ENCODE measurements around the gene RAB27B.
"Not testable (repeated sequence)": the region's sequence is repeated elsewhere in the genome, so short reads cannot be mapped to it uniquely, and the experiment has no call there.

Gene RAB27B

DNA sequence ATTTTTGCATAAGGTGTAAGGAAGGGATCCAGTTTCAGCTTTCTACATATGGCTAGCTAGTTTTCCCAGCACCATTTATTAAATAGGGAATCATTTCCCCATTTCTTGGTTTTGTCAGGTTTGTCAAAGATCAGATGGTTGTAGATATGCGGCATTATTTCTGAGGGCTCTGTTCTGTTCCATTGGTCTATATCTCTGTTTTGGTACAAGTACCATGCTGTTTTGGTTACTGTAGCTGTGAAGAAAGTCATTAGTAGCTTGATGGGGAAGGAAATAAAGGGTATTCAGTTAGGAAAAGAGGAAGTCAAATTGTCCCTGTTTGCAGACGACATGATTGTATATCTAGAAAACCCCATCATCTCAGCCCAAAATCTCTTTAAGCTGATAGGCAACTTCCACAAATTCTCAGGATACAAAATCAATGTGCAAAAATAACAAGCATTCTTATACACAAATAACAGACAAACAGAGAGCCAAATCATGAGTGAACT is 7.4 kb upstream of the RAB27B start:
- not testable (repeated sequence) for DNase-seq

DNA sequence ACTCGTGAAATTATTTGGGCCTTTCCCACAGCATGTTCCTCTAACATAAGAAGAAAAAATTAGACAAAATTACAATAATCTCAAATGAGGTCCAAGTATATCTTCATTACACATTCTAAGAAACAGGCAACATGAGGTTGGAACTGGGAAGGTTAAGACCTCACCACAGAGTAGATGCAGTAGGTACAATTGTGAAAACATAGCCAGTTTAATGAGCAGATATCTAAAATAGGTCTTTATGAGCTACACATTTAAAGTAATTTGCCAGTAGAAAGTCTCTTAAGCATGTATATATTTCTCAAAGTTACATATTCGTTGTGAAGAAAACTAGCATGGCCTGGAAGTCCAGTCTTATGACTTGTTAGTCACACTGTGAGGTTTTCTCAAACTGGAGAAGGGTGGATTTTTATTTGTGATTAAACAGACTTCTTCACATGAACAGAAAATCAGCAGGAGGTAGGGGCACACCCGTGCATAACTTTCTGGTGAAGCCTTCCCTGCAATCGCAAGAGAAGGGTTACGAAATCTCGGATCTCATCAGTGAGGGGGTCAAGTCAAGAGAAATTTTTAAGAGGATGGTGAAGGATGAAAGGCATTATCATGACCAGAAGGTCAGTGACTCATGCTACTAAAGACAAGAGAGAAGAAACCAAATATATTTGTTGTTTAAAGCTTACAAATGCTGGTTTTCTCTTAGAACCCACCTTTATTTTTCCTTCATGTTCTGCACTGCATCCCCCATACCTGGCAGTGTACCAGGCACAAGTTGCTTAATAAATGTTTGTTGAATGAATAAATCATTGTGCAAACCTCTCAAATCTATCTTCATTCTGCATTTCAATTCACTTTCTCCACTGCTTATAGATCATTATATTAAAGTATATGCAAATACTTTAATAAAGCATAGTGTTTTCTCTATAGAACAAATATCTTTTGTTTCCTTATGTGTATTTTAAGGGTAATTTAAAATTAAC is 5.1 kb upstream of the RAB27B start:
- DNase-seq: no peak

DNA sequence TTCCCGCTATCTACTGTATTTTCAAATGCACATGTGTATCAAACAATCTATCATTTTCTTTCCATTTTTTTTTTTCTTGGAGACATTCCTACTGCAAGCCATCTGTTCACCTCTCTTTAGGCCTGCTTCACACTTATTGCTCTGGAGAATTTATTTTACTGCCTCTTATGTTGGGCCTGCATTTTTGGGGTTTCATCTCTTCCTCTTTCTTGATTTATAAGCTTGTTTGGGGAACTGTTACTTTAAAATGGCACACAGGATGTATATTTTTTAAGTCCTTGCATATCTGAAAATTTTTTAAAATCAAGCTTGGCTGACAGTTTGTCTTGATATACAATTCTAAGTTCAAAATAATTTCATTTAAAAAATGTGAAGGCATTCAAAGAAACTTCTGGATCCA is 3.5 kb upstream of the RAB27B start:
- DNase-seq: no peak

DNA sequence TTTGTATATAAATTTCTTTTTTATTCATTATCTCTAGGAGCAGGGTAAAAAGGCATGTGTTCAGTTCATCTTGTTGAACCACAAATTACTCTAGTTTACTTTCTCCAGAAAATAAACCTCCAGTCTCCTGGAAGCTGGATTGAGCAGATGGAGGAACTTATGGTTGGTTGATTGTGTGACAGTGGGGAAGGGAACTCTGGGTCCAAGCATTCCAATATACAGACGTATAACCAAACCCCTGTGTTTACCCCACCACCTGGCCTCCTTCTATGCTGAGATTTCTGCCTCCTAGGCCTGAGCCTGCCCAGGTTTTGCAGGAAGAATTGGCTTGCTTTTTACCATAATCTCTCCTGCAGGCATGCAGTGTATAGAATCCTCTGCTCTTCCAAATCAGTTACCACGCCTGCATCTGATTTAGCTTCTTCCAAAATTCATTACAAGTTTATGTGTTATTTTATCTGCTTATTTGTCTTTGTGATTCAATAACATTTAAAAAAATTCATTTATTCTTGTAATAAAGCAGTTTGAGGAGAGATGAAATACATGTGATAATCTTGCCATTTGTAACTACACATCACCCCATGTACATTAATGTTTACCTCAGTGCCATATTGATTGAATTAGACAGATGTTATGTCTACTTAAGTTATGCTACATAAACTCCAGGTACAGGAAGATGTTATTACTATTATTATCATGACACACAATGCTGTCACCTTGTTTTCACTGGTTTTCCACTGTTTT is 2.5 kb upstream of the RAB27B start:
- DNase-seq: no peak

DNA sequence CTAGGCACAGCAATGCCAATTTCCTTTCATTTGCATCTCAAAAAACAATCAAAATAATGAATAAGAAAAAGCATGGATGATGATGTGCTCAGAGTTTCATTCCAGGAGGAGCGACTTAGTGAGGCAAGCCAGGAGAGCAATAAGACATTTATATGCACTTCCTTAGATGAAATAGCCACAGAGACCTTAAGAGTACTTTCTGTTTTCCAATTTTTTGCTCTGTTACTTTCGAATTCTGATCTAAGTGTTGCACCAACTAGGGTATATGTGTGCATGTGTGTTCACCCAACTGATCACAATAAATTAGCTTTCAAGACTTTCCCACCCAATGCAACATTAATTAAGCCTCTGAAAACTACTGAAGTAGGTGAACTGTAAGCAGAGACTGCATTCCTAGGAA is 709 bp downstream of the RAB27B start:
- no peak for DNase-seq

DNA sequence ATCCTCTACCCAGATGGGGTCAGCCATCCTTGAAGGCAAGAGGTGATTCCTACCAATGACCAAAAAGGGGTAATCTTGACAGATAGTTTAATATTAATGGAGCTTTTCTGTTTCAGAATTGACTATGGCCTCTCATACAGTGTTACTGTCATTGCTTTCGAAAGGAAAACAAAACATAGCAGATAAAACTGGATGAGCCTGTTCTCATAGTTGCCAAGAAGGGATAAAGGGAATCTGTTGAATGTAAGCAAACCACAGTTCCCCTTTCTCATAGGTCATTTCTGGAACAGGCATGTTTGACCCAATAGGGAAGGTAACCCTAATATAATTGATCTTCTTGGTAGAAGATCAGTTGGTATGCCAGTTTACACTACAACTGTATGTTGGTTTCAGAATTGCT is 1.6 kb downstream of the RAB27B start:
- DNase-seq: no peak

DNA sequence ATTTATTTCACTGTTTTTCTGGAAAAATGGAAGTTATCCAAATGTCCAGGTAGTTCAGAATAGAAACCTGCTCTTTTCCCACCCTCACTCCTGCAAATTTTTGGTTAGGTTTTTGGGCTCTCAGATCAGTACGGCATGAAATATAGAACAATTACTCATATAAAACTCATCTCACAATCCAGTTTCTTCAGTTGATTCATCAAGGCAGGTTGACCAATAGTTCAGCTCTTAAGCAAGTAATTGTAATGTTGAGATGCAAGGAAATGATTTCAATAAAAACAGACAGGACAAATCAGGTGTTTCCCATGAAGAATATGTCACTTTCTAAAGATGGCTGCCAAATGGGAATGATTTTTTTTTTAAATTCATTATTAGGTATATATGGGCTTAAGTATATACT is 2.0 kb downstream of the RAB27B start:
- no peak for DNase-seq

DNA sequence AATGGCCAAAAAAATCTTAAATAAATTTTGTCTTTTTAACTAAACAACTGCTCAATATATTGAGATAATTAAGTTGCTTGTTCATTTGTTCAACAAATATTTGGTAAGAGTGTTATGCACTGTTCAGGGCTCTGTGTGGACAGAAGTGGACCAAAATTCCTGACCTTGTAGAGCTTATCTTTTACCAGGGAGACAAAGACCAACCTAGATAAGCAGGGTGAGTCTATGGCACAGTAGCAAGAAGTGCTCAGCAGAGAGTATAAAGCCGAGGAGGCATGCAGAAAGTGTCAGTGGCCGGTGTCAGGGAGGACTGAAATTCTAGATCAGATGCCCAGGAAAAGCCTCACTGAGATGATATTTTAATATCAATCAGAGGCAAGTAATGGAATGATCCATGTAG is 2.6 kb downstream of the RAB27B start:
- no peak for DNase-seq

DNA sequence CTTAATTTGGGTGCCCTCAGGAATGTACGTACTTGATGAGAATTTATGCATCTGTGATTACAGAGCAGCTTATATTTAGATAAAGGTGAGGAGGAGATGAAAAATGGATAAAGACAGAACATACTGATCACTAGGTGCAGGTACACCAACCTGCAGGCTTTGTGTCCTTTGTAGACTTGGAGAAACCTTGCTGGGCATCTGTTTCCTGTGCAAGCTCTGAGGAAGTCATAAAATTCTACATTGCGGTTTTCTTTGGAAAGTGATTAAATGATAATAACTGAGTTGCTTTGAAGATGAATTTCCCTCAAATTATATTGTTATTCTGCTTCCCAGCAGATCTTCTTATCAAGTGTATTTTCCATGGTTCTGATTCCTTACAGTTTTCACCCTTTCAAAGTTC is 7.7 kb downstream of the RAB27B start:
- DNase-seq: no peak

DNA sequence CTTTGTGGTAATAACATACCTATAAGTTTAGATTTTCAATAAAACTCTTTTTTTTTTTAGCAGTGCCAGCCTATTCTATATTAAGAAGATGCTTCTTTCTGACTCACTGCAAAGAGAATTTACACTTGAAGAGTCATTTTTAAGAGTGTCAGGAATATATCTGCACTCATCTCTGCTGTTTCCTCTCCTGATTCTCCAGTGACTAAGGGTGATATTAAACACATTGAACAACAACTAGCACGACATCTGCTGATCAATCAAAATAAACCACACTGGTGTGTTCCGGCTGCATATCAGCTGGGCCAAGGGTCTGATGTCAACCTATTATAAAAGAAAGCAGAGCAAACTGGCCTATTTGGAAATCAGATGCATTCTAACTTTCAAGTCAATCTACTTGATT is 15.0 kb downstream of the RAB27B start:
- no peak for DNase-seq

DNA sequence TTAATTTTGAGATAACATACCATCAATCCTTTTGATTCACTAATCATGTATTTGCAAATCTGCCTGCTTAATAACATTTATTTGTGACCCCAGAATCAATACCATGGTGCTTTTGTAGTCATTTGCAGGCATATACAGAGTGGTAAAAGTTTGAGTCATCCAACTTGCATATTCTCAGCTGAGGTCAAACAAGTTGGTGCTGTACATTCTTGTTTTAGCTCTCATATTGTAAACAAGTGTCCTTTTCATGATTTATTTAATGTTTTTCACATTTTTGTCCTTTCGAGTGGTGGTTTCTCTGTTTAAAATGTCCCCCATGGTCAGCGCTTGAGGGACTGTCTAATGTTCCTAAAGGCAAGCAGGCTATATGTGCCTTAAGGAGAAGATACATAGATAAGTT is 17.5 kb downstream of the RAB27B start:
- no peak for DNase-seq

DNA sequence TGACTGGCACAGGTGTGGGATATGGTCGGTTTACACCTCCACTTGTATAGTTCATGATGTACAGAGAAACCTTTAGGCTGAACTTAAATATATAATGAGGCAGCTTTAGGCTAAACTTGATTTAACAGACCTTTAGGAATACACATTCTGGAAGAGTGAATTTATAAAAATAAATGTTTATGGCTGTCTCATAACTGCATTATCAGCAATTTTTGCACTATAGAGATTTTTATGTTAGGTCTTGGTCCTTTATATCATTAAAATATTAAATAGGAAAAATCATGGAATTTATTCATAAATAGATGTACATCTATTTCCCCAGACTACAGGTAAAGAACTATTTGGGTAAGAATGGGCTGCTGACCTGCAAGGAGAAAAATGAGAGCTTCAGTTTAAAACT is 19.8 kb downstream of the RAB27B start:
- DNase-seq: no peak

DNA sequence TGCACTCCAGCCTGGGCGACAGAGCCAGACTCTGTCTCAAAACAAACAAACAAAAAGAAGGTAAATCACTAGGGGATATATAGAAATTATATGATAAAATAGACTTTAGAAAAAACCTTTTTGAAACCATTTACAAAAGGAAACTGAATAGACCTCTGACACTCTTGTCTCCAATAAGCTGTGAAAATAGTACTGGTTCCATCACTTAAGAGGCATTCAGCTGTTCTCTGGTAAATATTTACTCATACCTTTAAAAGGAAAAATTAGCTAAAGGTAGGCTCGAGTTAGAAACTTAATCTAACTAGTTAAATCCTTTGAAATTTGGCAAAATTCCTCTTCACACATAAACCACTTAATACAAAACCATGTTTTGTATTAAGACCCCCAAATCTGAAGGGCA is 21.4 kb downstream of the RAB27B start:
- no peak for DNase-seq

DNA sequence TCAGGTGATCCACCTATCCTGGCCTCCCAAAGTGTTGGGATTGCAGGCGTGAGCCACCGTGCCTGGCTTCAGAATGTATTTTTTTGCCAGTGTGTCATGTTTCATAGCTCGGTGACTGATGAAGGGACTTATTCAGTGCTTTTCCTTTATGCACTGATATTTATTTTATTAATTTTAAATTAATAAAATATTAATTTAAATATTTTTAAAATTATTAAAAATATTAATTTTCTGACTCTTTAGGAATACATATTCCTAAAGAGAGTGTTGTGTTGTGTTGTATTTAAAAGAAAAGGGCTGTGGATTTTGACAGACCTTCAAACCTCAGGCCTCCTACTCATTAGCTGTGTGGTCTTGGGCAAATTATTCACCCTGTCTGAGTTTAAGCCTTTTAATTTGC is 22.3 kb downstream of the RAB27B start:
- no peak for DNase-seq

DNA sequence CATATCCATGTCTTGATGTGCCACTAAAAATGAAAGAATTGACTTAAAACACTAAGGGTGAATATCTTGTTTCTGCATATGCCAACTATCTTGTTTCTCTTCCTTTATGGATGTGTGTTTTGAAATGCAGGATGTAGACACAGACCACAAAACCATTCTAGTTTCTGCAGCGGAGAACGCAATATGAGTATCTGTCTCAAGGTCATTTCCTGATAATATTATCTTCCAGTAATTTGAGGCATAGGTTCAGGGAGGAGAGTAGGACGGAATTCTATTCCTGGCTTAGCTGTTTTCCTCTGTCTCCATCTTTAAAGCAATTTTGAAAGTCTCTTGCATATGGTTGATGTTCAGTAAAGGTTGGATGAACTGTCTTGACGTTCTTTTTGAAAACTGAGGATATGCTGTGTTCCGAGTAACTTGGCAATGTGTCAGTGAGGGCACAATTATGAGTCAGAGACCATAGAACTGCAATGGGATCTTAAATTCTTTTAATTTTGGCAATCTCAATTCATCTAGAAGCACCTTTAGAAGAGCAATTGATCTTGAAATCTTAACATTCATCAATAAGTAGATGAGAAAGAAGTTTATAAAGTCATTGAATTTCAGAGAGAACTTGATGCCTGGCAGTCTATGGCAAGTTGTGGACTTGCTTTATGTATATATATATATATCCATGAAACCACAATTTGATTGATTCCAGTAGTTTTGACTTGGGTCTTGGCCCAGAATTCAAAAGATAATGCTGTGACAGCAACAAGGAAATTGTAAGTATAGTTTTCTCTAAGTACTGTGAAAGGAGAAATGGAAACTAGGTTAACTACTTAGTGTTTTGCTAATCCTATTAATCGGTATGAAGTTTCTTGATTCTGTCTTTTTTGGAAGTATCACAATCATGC is 24.8 kb downstream of the RAB27B start:
- peak; percentile 39 for DNase-seq

DNA sequence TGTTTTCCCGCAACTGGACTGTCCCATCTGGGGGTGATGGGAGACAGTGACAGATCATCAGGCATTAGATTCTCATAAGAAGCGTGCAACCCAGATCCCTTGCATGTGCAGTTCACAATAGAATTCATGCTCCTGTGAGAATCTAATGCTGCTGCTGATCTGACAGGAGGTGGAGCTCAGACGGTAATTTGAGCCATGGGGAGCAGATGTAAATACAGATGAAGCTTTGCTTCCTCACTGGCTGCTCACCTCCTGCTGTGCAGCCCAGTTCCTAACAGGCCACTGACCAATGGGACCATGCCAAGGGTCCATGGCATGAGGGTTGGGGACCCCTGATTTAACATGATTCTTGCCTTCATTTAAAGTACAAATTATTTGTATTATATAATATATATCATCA is 26.8 kb downstream of the RAB27B start:
- DNase-seq: not testable (repeated sequence)

DNA sequence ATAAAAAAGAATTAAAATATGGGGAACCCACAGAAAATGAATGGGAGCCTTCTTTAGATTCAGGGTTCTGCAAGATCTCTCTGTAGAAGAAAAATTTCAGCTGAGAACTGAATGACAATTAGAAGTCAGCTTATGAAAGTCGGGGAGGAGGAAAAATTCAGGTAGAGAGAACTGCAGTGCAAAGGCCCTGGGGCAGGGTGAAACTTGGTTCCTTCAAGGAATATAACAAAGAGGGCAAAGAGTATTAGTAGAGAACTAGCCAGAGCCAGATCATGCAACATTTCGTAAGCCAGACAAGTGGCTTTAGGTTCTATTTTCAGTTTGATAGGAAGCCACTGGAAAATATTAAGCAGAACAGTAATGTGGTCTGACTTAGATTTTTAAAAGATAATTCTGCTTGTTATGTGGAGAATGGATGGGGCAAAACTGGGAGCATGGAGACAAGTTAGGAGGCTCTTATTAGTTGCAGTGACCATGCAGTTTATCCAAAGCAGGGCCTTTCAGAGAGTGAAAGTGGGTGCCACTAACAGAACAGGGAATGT is 27.9 kb downstream of the RAB27B start:
- DNase-seq: no peak

DNA sequence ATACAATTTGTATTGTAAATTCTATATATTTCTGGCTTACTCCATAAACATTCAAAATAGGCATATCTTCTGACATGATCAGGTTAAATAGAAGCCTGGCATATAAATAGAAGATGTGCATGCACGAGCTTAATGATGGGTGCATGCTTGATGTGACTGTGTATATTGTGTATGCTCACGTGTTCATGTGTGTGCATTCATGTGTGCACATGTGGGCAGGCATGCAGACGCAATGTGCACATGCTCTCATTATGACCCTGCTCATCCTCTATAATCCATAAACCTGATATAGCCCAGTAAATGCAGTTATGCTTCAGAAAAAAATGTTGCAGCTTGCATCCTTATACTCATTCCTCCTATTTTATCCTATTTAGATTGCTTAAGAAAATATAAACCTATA is 29.2 kb downstream of the RAB27B start:
- DNase-seq: no peak

DNA sequence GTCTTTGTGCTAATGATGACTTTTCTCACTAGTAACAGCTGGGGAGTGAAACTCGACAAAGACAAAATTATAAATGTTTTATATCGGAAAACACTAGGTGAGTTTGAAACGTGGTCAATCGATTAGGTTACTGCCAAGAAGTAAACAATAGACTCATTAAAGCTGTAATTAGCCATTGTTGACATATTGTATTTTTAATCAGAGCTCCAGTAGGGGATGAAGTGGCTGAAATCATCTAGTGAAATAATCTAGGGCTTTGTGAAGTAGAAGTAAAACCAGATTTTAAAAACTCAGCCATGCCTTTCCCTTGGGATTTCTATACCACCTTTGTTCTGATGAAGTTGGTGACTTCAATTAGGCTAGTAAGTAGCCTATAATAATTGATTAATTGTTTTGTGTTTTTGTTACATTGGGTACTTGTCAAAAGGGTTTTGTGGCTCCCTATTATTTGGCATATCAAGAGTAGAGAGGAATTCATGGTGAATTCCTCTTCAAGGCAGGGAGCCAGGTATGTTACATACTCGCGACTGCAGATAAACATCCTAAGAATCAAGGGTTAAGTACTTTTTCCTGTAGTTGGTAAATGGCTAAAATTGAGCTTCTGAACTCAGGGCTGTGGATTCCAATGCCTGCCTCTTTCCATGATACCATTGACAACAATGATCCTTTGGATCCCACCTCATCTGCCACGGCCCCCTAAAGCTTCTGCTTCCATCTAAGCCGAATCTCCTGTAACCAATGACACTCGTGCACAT is 31.6 kb downstream of the RAB27B start:
- no peak for DNase-seq

DNA sequence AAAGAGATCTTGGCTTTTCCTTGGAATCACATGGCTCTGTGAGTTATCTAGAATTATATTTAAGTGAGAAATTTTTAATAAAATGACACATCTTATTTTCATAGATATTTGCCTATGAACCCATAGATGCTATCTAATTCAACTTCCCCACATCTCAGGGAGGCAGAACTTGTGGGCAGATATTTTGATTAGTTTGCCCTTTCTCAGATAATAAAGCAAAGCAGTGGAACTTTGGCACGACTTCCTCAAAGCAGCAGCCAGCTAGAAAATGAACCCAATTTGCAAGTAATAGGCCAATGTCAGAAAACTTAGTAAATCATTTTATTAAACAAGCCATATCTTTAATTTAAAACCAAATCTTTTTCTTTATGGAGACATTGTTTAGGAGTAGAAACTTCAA is 32.7 kb downstream of the RAB27B start:
- no peak for DNase-seq

DNA sequence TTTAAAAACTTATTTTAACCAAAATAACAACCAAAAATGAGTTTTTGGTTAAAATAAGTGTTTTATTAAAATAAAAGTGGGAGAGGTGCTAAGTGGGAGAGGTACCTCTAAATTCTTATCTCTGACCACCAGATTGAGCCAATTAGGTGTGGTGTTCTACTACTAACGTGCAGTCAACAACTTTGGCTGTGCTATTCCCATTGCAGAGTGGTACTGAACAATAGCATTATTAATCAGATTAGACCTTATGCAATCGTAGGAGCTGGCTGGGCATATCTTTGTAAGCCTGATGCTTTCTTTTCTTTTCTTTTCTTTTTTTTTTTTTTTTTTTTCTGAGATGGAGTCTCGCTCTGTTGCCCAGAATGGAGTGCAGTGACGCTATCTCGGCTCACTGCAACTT is 38.9 kb downstream of the RAB27B start:
- DNase-seq: no peak

DNA sequence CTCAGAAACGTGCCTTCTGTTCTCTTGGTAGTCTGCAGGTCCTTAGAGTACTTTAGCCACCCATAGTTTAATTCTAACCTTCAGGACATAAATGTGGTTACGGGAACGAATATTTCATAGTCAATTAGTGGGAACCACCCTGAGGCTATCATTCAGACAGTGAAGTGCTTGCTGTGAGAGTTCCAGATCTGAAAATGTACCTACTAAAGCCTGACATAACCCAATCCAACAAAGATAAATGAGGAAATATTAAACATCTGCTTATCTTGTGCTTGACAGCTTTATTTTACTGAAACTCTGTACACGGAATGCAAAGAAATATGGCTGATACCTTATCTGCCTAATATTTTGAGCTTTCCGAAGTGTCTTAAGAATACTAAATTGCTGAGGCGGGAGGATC is 43.0 kb downstream of the RAB27B start:
- no peak for DNase-seq
